Panc1 (cell line): ENCODE data around the gene WIPF1. TPM values are rescaled to one million over a fixed set of nuclear protein-coding genes. Genes with fewer than 3 reads are reported as not detected.

Experiments
- ATAC-seq: fragments of 200-7000 bp; cut with Tn5 transposase; 2 replicates; pipeline ENCODE4 v1.9.1; 2020; ENCODE audit warnings: mild to moderate bottlenecking, moderate library complexity
- BruUV-seq: library from RNA; stranded (reverse); fragments of 400-500 nt; replicated peaks from 2 replicates; lab custom pipeline; 2021; lab: Mats Ljungman, UMichigan
- CTCF ChIA-PET: fragments of 300-600 bp; sonication (Branson Sonifier 250); formaldehyde crosslinking; loops from one replicate; lab custom pipeline; 2022; ENCODE audit warnings: antibody characterized with exemption; lab: Charles Lee
- POLR2A ChIA-PET: fragments of 300-600 bp; sonication (Branson Sonifier 250); formaldehyde crosslinking; loops from one replicate; lab custom pipeline; 2022; ENCODE audit warnings: antibody characterized with exemption; lab: Charles Lee
- DNase-seq: peaks from one replicate; pipeline ENCODE4 v3.0.0-alpha.2; 2010; ENCODE audit warnings: low read depth, low spot score
- H3K27ac ChIP-seq: 2 replicates; pipeline ENCODE4 v1.5.1; 2011; ENCODE audit warnings: mild to moderate bottlenecking, low read length, inconsistent platforms
- H3K27me3 ChIP-seq: fragments of 200-500 bp; sonication (Bioruptor generic); 2 replicates; pipeline ENCODE4 v1.6.0; 2014; ENCODE audit warnings: low read length, inconsistent platforms; ENCODE audit not compliant: control insufficient read depth, insufficient read depth
- H3K36me3 ChIP-seq: fragments of 200-500 bp; sonication (Bioruptor generic); 2 replicates; pipeline ENCODE4 v1.5.1; 2014; ENCODE audit warnings: inconsistent platforms, mild to moderate bottlenecking, low read length, moderate library complexity; ENCODE audit not compliant: control insufficient read depth, insufficient read depth
- H3K4me1 ChIP-seq: 2 replicates; pipeline ENCODE4 v1.5.1; 2011; ENCODE audit warnings: inconsistent platforms, mild to moderate bottlenecking, low read length, moderate library complexity; ENCODE audit not compliant: control insufficient read depth, insufficient read depth
- H3K4me3 ChIP-seq, 2 experiments: 2 replicates each; pipeline ENCODE4 v1.5.1; 2011 to 2012; ENCODE audit warnings: low read depth in 2 of 2, low read length in 2 of 2, mild to moderate bottlenecking in 2 of 2, inconsistent platforms in 1 of 2, moderate library complexity in 1 of 2
- H3K9me3 ChIP-seq: fragments of 200-500 bp; sonication (Bioruptor generic); 2 replicates; pipeline ENCODE4 v1.5.1; 2014; ENCODE audit warnings: low read depth, mild to moderate bottlenecking, inconsistent platforms, low read length, moderate library complexity; ENCODE audit not compliant: control insufficient read depth, insufficient read depth
- POLR2AphosphoS5 ChIP-seq: IDR thresholded peaks from 2 replicates; pipeline ENCODE4 v1.6.1; 2012; ENCODE audit warnings: mild to moderate bottlenecking, low read depth, low read length, moderate library complexity
- SIN3A ChIP-seq: IDR thresholded peaks from 2 replicates; pipeline ENCODE4 v1.6.1; 2012; ENCODE audit warnings: low read depth, mild to moderate bottlenecking, low read length, moderate library complexity, borderline replicate concordance; ENCODE audit not compliant: insufficient read depth
- TCF7L2 ChIP-seq: IDR thresholded peaks from 2 replicates; pipeline ENCODE4 v1.6.1; 2011; ENCODE audit warnings: mild to moderate bottlenecking, low read depth, low read length, inconsistent platforms
- in situ Hi-C: cut with HindIII; loops from 2 replicates; pipeline ENCODE4 v1.10.0; 2016; ENCODE audit warnings: low sequenced_read_pairs, low pct_unique_long_range_greater_than_20kb
- intact Hi-C: fragments of 100-400 bp; cut with micrococcal nuclease; formaldehyde crosslinking; loops from one replicate; pipeline ENCODE4 v1.10.0; 2022; ENCODE audit not compliant: unreplicated experiment
- total RNA-seq: library from RNA; stranded (reverse); gene quantifications from one replicate; pipeline ENCODE4 v1.2.1, GENCODE V29; 2021; ENCODE audit not compliant: unreplicated experiment
- TF ChIP-seq, protein P1 (sequence below), 2 experiments: IDR thresholded peaks; 2 replicates each; pipeline ENCODE4 v1.6.1; 2011 to 2012; ENCODE audit warnings: low read depth in 2 of 2, control low read depth in 1 of 2, low read length in 1 of 2, mild to moderate bottlenecking in 1 of 2, moderate library complexity in 1 of 2; ENCODE audit not compliant: insufficient read depth in 1 of 2
- TF ChIP-seq, protein P2 (sequence below): fragments of 450-650 bp; IDR thresholded peaks from 2 replicates; pipeline ENCODE4 v1.5.1; 2017; ENCODE audit warnings: mild to moderate bottlenecking

The WIPF1 gene
- total RNA-seq, 1 experiment from 2014 or later, result 8.3 TPM

DNA sequence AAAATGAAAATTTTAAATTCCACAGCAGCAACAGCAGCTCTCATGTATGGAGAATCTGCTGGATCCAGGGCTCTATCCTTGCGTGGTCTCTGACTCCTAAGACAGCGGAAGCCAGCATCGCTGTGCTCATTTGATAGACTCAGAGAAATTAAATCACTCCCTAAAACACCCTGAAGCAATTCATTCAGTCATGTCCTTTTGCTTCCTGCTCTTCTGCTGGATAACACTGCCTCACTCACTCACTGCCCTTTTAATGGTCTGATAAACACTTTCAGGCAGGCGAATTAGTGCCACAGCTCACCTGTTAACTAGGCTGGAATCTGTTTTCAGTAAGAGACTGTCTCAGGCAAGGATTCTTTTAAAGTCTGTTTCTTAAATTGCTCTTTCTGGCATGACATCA is 10.0 kb downstream of the WIPF1 start:
- no TSS peak for BruUV-seq
- Histone ChIP-seq H3K27me3 (no peaks in the 10 kb centered on the region), H3K4me3 (no peak overlapping the region), H3K36me3 (no peaks in the 10 kb centered on the region), H3K4me1 (no peaks in the 10 kb centered on the region), H3K9me3 (no peaks in the 10 kb centered on the region), H3K27ac (no peak overlapping the region)
- no peak for DNase-seq
- intact Hi-C loops, result no loop called here
- CTCF ChIA-PET, result no interaction called here
- in situ Hi-C loops, result no loop called here
- ATAC-seq, result no peak
- POLR2A ChIA-PET, result interaction anchor here (0.6 kb wide), 1 partner anchor 12 kb away, joined by 8 read pairs; no protein-coding TSS in a partner anchor
- TF ChIP-seq TCF7L2, result no peak
- TF ChIP-seq, protein P1, sequence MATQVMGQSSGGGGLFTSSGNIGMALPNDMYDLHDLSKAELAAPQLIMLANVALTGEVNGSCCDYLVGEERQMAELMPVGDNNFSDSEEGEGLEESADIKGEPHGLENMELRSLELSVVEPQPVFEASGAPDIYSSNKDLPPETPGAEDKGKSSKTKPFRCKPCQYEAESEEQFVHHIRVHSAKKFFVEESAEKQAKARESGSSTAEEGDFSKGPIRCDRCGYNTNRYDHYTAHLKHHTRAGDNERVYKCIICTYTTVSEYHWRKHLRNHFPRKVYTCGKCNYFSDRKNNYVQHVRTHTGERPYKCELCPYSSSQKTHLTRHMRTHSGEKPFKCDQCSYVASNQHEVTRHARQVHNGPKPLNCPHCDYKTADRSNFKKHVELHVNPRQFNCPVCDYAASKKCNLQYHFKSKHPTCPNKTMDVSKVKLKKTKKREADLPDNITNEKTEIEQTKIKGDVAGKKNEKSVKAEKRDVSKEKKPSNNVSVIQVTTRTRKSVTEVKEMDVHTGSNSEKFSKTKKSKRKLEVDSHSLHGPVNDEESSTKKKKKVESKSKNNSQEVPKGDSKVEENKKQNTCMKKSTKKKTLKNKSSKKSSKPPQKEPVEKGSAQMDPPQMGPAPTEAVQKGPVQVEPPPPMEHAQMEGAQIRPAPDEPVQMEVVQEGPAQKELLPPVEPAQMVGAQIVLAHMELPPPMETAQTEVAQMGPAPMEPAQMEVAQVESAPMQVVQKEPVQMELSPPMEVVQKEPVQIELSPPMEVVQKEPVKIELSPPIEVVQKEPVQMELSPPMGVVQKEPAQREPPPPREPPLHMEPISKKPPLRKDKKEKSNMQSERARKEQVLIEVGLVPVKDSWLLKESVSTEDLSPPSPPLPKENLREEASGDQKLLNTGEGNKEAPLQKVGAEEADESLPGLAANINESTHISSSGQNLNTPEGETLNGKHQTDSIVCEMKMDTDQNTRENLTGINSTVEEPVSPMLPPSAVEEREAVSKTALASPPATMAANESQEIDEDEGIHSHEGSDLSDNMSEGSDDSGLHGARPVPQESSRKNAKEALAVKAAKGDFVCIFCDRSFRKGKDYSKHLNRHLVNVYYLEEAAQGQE (IDR thresholded peaks at IDR 0.05; ENCODE audit: insufficient read depth in 1 of 2, low read depth in 2 of 2, low read length in 1 of 2), result no peak

DNA sequence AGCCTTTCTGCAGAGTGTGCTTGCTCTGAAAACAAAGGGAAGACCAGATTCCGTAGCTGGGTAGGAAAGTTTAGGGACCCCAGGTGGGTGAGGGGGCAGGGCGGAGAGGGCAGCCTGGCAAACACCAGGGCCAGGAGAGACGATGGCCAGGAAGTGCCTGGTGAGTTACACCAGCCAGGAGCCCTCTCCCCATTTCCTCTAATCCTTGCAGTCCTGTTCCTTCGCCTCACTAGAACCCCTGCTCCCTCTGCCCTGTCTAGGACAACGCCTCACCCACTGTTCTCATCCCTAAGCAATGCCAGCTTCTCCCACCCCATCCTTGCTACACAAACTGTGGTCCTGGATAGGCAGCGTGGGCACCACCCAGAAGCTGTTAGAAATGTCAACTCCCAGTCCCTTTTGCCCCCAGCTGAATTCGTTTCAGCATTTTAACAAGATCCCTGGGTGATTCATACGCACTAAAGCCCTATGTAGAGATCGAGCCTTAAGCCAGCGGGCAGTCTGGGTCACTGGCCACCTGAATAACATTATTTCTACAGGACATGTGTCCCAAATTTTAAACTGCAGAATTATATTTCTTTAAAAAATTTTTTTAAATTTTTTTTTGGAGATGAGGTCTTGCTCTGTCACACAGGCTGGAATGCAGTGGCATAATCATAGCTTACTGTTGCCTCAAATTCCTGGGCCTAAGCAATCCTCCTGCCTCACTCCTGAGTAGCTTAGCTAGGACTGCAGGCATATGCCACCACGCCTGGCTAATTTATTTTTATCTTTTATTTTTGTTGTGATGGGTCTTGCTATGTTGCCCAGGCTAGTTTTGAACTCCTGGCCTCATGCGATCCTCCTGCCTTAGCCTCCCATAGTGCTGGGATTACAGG is 10.9 kb downstream of the WIPF1 start:
- Histone ChIP-seq H3K27ac (no peak overlapping the region), H3K27me3 (no peaks in the 10 kb centered on the region), H3K9me3 (no peaks in the 10 kb centered on the region), H3K36me3 (no peaks in the 10 kb centered on the region), H3K4me3 (no peak overlapping the region), H3K4me1 (no peaks in the 10 kb centered on the region)
- no peak for DNase-seq
- ChIA-PET POLR2A (no interaction called here), CTCF (no interaction called here)
- no peak for ATAC-seq
- TF ChIP-seq, protein P1 (IDR thresholded peaks at IDR 0.05; ENCODE audit: insufficient read depth in 1 of 2, low read depth in 2 of 2, low read length in 1 of 2), result no peak
- no peak for TF ChIP-seq POLR2AphosphoS5
- TF ChIP-seq, protein P2, sequence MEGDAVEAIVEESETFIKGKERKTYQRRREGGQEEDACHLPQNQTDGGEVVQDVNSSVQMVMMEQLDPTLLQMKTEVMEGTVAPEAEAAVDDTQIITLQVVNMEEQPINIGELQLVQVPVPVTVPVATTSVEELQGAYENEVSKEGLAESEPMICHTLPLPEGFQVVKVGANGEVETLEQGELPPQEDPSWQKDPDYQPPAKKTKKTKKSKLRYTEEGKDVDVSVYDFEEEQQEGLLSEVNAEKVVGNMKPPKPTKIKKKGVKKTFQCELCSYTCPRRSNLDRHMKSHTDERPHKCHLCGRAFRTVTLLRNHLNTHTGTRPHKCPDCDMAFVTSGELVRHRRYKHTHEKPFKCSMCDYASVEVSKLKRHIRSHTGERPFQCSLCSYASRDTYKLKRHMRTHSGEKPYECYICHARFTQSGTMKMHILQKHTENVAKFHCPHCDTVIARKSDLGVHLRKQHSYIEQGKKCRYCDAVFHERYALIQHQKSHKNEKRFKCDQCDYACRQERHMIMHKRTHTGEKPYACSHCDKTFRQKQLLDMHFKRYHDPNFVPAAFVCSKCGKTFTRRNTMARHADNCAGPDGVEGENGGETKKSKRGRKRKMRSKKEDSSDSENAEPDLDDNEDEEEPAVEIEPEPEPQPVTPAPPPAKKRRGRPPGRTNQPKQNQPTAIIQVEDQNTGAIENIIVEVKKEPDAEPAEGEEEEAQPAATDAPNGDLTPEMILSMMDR, result no peak
- no peak for TF ChIP-seq TCF7L2
- no peak for TF ChIP-seq SIN3A
- no TSS peak for BruUV-seq
- intact Hi-C loops, result no loop called here
- in situ Hi-C loops, result no loop called here
